ENCODE measurements around the gene ST3GAL4.
"Not testable (repeated sequence)": the region's sequence is repeated elsewhere in the genome, so short reads cannot be mapped to it uniquely, and the experiment has no call there.

Gene ST3GAL4

GRCh38 chr11:126355324-126355925 lies at the start of gene ST3GAL4:
TSS of gene ST3GAL4 (plus strand) at chr11:126355686. CDS start at chr11:126406156, 50,470 bp downstream.
- H3K4me3 ChIP-seq (ENCODE audit: low read depth, low read length) = peak within 1 kb of the TSS; percentile 58
- no peak for TF ChIP-seq CTCF (IDR thresholded peaks at IDR 0.05; ENCODE audit: borderline replicate concordance, insufficient read depth, low read depth, low read length)

GRCh38 chr11:126305699-126306098 lies 49.8 kb upstream of the ST3GAL4 start:
- no peak for TF ChIP-seq CTCF (IDR thresholded peaks at IDR 0.05; ENCODE audit: borderline replicate concordance, insufficient read depth, low read depth, low read length)
- no peak overlapping the region for H3K4me3 ChIP-seq (ENCODE audit: low read depth, low read length)

GRCh38 chr11:126307706-126308105 lies 47.8 kb upstream of the ST3GAL4 start:
- TF ChIP-seq CTCF (IDR thresholded peaks at IDR 0.05; ENCODE audit: borderline replicate concordance, insufficient read depth, low read depth, low read length) = peak; percentile 25; the same call in 1 of the 2 replicates
- no peak overlapping the region for H3K4me3 ChIP-seq (ENCODE audit: low read depth, low read length)

GRCh38 chr11:126308271-126308671 lies 47.2 kb upstream of the ST3GAL4 start:
- TF ChIP-seq CTCF (IDR thresholded peaks at IDR 0.05; ENCODE audit: borderline replicate concordance, insufficient read depth, low read depth, low read length) = no peak
- no peak overlapping the region for H3K4me3 ChIP-seq (ENCODE audit: low read depth, low read length)

- H3K4me3 ChIP-seq (ENCODE audit: low read depth, low read length) = not testable (repeated sequence)
These were observed 46.7 kb upstream of the ST3GAL4 start for GRCh38 chr11:126308771-126309170.

GRCh38 chr11:126310200-126310991 lies 45.1 kb upstream of the ST3GAL4 start:
- peak; percentile 84 for TF ChIP-seq CTCF (IDR thresholded peaks at IDR 0.05; ENCODE audit: borderline replicate concordance, insufficient read depth, low read depth, low read length)
- H3K4me3 ChIP-seq (ENCODE audit: low read depth, low read length) = no peak overlapping the region

- TF ChIP-seq CTCF (IDR thresholded peaks at IDR 0.05; ENCODE audit: borderline replicate concordance, insufficient read depth, low read depth, low read length) = no peak
These were observed 44.5 kb upstream of the ST3GAL4 start for GRCh38 chr11:126310992-126311310.

More at GRCh38 chr11:126310992-126311310, 44.5 kb upstream of the ST3GAL4 start:
- no peak overlapping the region for H3K4me3 ChIP-seq (ENCODE audit: low read depth, low read length)
